ENCODE measurements around the gene KMT2B.
A peak's percentile ranks its signal among the peaks of the same experiment; 100 is the strongest.
"Not testable (repeated sequence)": the region's sequence is repeated elsewhere in the genome, so short reads cannot be mapped to it uniquely, and the experiment has no call there.

Gene KMT2B

GRCh38 chr19:35717665-35718344 is at the start of gene KMT2B:
KMT2B (plus strand) TSS chr19:35718003; CDS start chr19:35718019, 16 bp downstream.
- DNase-seq = no peak

GRCh38 chr19:35669566-35669965 is 48.2 kb upstream of the KMT2B start:
- no peak for DNase-seq

GRCh38 chr19:35669974-35670373 is 47.8 kb upstream of the KMT2B start:
- no peak for DNase-seq

- no peak for DNase-seq
Observed at GRCh38 chr19:35670686-35671085, 47.1 kb upstream of the KMT2B start.

GRCh38 chr19:35671818-35672217 is 46.0 kb upstream of the KMT2B start:
- DNase-seq = peak; percentile 88

- peak; percentile 85 for DNase-seq
Observed at GRCh38 chr19:35673121-35673804, 44.5 kb upstream of the KMT2B start.

- DNase-seq = no peak
Observed at GRCh38 chr19:35675589-35676140, 42.1 kb upstream of the KMT2B start.

- no peak for DNase-seq
Observed at GRCh38 chr19:35689836-35690235, 28.0 kb upstream of the KMT2B start.

- not testable (repeated sequence) for DNase-seq
Observed at GRCh38 chr19:35691106-35691505, 26.7 kb upstream of the KMT2B start.

- no peak for DNase-seq
Observed at GRCh38 chr19:35692010-35692409, 25.8 kb upstream of the KMT2B start.

- no peak for DNase-seq
Observed at GRCh38 chr19:35693422-35693821, 24.4 kb upstream of the KMT2B start.

- DNase-seq = peak; percentile 89
Observed at GRCh38 chr19:35693835-35694599, 23.8 kb upstream of the KMT2B start.

GRCh38 chr19:35695895-35696422 is 21.8 kb upstream of the KMT2B start:
- DNase-seq = no peak

GRCh38 chr19:35696835-35697234 is 21.0 kb upstream of the KMT2B start:
- no peak for DNase-seq

- DNase-seq = peak; percentile 98
Observed at GRCh38 chr19:35702223-35703012, 15.4 kb upstream of the KMT2B start.

- no peak for DNase-seq
Observed at GRCh38 chr19:35703343-35703742, 14.5 kb upstream of the KMT2B start.

- no peak for DNase-seq
Observed at GRCh38 chr19:35704218-35704617, 13.6 kb upstream of the KMT2B start, which contains the start of gene ZBTB32. ZBTB32 (plus strand) TSS chr19:35704558; CDS start chr19:35714627, 10,069 bp downstream.

GRCh38 chr19:35708391-35708790 is 9.4 kb upstream of the KMT2B start:
- DNase-seq = no peak

- DNase-seq = no peak
Observed at GRCh38 chr19:35710784-35711723, 6.7 kb upstream of the KMT2B start.

GRCh38 chr19:35712567-35713505 is 5.0 kb upstream of the KMT2B start:
- DNase-seq = no peak

Measured in NCI-H146 (cell line).